Cardiac fibroblast (primary cell): Measurements from ENCODE around the gene CNDP1.

Source experiments
- DNase-seq, 2 donors: peaks; one replicate each; pipeline versions ENCODE4 v3.0.0 to v3.0.0-alpha.2; 2010; ENCODE audit warnings: low read depth in 2 of 2
- H3K4me3 ChIP-seq, 2 donors: replicated peaks in 1 of 2; 1 replicate in 1 of 2; 2 replicates in 1 of 2; pipeline ENCODE4 v1.5.1; 2011; ENCODE audit warnings: low read depth in 2 of 2, low read length in 2 of 2, mild to moderate bottlenecking in 2 of 2, moderate library complexity in 1 of 2
- CTCF ChIP-seq: IDR thresholded peaks from one replicate; pipeline ENCODE4 v1.5.1; 2011; ENCODE audit warnings: low read depth, mild to moderate bottlenecking, low read length, inconsistent platforms

CNDP1 gene

GRCh38 chr18:74514860-74515495 is 19.3 kb upstream of the CNDP1 start:
- TF ChIP-seq CTCF = no peak
- H3K4me3 ChIP-seq = no peak overlapping the region
- DNase-seq = no peak

- no peak for DNase-seq
- no peak overlapping the region for H3K4me3 ChIP-seq
- TF ChIP-seq CTCF = no peak
Measured at GRCh38 chr18:74515620-74516231, 18.6 kb upstream of the CNDP1 start.

- H3K4me3 ChIP-seq = no peak overlapping the region
- no peak for TF ChIP-seq CTCF
Measured at GRCh38 chr18:74516271-74517235, 17.7 kb upstream of the CNDP1 start.

GRCh38 chr18:74517236-74517630 is 17.1 kb upstream of the CNDP1 start:
- no peak for DNase-seq
- TF ChIP-seq CTCF = no peak
- H3K4me3 ChIP-seq = no peak overlapping the region

More at GRCh38 chr18:74516271-74517235, 17.7 kb upstream of the CNDP1 start:
- no peak for DNase-seq

GRCh38 chr18:74518456-74519295 is 15.6 kb upstream of the CNDP1 start:
- no peak for TF ChIP-seq CTCF
- no peak for DNase-seq
- no peak overlapping the region for H3K4me3 ChIP-seq
